ENCODE results near the gene STRIP2.
"Not testable (repeated sequence)": the region's sequence is repeated elsewhere in the genome, so short reads cannot be mapped to it uniquely, and the experiment has no call there.

STRIP2 gene

DNA sequence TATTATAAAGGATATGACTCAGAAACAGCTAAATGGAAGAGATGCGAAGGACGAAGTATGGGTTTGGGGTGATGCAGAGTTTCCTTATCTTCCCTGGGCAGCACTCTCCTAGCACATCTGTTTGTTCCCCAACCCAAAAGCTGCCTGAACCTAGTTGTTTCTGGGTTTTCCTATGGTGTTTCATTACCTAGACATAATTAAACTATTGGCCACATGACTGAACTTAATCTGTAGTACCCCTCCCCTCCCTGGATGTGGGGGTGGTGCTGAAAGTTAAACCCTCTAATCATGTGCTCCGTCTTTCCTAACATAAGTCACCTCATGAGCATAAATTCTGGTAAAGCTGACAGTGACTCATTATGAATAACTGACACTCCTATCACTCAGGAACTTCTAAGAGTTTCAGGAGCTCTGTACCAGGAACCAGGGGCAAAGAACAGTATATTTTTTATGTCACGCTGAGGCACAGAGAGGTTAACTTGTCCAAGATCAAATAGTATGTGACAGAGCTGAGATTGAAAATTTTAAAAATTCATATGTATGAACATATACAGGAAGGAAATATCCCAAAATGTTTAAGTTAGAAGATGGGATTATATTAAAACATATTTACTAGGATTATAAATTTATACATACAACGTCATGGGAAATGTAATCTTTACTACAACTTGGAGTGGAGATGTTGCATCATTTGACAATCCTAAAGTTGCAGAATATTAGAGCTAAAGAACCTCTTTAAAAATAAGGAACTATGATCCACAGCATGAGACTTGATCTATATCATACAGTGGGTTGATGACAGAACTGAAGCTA lies 4.8 kb downstream of the STRIP2 start:
- no peak overlapping the region for H2AFZ ChIP-seq (ENCODE audit: low read length, unreplicated experiment)
- H3K27me3 ChIP-seq (ENCODE audit: insufficient read depth, low read length): no peaks in the 10 kb centered on the region
- H3K36me3 ChIP-seq (ENCODE audit: insufficient read depth, low read length): peaks cover 14% of the 10 kb centered on the region
- peak overlapping the region; percentile 88 for H3K27ac ChIP-seq (ENCODE audit: low read depth, low read length)
- peaks cover 27% of the 10 kb centered on the region for H3K79me2 ChIP-seq (ENCODE audit: control insufficient read depth, insufficient read depth, low read length, unreplicated experiment)
- peaks cover 39% of the 10 kb centered on the region for H3K4me1 ChIP-seq (ENCODE audit: control insufficient read depth, insufficient read depth, low read length, unreplicated experiment)
- H3K4me3 ChIP-seq (ENCODE audit: low read depth, low read length): peak overlapping the region; percentile 34

DNA sequence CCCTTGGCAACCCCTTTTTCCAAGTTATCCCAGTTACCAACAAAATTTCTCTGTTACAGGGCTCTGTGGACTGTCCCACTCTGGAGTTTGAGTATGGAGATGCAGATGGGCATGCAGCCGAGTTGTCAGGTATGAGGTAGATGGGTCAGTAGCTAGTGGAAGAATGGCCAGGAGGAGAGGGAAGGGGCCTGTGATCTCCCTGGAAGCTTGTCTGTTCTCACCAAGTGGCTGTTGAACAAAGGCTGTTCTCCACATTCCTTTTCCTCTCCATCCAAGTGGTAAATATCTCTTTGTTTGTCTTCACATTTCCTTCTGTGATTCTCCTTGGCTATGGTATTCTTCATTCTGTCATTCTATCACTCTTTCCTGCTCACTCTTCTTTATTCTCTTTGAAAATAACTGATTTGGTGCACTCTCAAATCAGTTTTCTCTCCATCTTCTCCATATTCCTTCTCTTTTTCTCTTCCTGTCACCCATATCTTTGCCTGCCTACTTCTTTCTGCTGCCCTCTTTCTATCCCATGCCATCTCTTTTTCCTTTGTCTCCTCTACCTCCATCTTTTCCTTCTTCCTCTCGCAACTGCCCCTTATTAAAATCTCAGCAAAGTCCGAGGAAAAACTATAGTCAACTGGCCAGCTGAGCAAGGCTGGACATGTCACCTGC lies 5.9 kb downstream of the STRIP2 start:
- no peak overlapping the region for H3K4me3 ChIP-seq (ENCODE audit: low read depth, low read length)
- peak overlapping the region; percentile 88 for H3K27ac ChIP-seq (ENCODE audit: low read depth, low read length)
- peaks cover 39% of the 10 kb centered on the region for H3K4me1 ChIP-seq (ENCODE audit: control insufficient read depth, insufficient read depth, low read length, unreplicated experiment)
- no peak overlapping the region for H2AFZ ChIP-seq (ENCODE audit: low read length, unreplicated experiment)
- H3K36me3 ChIP-seq (ENCODE audit: insufficient read depth, low read length): peaks cover 22% of the 10 kb centered on the region
- peaks cover 21% of the 10 kb centered on the region for H3K79me2 ChIP-seq (ENCODE audit: control insufficient read depth, insufficient read depth, low read length, unreplicated experiment)
- H3K27me3 ChIP-seq (ENCODE audit: insufficient read depth, low read length): no peaks in the 10 kb centered on the region

DNA sequence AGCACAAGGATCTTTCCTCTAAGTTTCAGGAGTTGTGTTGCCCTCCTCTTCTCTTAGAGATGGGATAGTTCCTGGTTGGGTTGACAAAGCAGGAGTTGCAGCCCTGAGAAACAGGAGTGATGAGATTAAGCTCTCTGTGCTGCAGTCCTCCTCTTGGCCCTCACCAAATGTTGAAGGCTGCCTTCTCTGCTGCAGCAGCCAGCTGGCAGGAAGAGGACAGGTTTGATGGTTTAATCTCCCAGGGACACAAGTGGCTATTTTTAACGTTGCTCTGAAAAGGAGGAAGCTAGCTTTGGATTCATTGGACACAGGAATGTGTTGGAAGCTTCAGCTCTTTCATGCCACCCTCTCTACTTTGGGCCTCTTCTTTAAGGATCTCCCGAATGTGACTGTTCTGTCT lies 9.4 kb downstream of the STRIP2 start:
- no peak overlapping the region for H3K4me3 ChIP-seq (ENCODE audit: low read depth, low read length)
- peaks cover 11% of the 10 kb centered on the region for H3K79me2 ChIP-seq (ENCODE audit: control insufficient read depth, insufficient read depth, low read length, unreplicated experiment)
- no peak overlapping the region for H2AFZ ChIP-seq (ENCODE audit: low read length, unreplicated experiment)
- no peak overlapping the region for H3K27ac ChIP-seq (ENCODE audit: low read depth, low read length)
- peaks cover 14% of the 10 kb centered on the region for H3K4me1 ChIP-seq (ENCODE audit: control insufficient read depth, insufficient read depth, low read length, unreplicated experiment)
- peaks cover 46% of the 10 kb centered on the region for H3K36me3 ChIP-seq (ENCODE audit: insufficient read depth, low read length)
- no peaks in the 10 kb centered on the region for H3K27me3 ChIP-seq (ENCODE audit: insufficient read depth, low read length)

DNA sequence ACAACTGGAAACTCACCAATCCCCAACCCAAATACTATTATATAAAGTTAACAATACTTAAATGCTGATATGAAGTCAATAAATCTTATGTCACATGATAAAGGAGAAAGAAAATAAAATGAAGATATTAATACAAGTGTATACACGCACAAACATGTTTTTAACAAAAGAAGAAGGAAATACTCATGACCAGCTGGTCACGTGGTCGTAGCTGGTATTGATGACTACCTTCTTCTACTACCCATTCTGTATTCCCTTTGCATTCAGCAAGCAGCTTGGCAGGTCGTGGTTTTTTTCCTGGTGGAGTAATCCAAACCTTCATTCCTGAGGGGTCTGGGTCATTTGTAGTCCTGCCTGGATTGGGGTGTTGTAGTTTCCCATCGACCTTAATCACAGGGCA lies 10.5 kb downstream of the STRIP2 start:
- H3K27me3 ChIP-seq (ENCODE audit: insufficient read depth, low read length); H3K4me1 ChIP-seq (ENCODE audit: control insufficient read depth, insufficient read depth, low read length, unreplicated experiment); H3K79me2 ChIP-seq (ENCODE audit: control insufficient read depth, insufficient read depth, low read length, unreplicated experiment); H2AFZ ChIP-seq (ENCODE audit: low read length, unreplicated experiment); H3K4me3 ChIP-seq (ENCODE audit: low read depth, low read length); H3K27ac ChIP-seq (ENCODE audit: low read depth, low read length): not testable (repeated sequence)
- peaks cover 55% of the 10 kb centered on the region for H3K36me3 ChIP-seq (ENCODE audit: insufficient read depth, low read length)

DNA sequence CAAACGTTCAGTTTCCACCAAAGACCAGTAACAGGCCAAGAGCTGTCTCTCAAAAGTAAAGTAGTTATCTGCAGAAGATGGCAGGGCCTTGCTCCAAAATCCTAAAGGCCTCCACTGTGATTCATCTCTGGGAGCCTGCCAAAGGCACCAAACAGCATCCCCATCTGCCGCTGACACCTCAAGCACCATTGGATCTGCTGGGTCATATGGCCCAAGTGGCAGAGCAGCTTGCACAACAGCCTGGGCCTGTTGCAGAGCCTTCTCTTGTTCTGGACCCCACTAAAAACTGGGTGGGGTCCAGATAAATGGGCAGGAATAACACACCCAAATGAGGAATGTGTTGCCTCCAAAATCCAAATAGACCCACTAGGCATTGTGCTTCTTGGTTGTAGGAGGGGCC lies 12.7 kb downstream of the STRIP2 start:
- H3K27ac ChIP-seq (ENCODE audit: low read depth, low read length); H3K4me1 ChIP-seq (ENCODE audit: control insufficient read depth, insufficient read depth, low read length, unreplicated experiment); H3K27me3 ChIP-seq (ENCODE audit: insufficient read depth, low read length); H2AFZ ChIP-seq (ENCODE audit: low read length, unreplicated experiment); H3K79me2 ChIP-seq (ENCODE audit: control insufficient read depth, insufficient read depth, low read length, unreplicated experiment); H3K4me3 ChIP-seq (ENCODE audit: low read depth, low read length): not testable (repeated sequence)
- H3K36me3 ChIP-seq (ENCODE audit: insufficient read depth, low read length): peaks cover 50% of the 10 kb centered on the region

DNA sequence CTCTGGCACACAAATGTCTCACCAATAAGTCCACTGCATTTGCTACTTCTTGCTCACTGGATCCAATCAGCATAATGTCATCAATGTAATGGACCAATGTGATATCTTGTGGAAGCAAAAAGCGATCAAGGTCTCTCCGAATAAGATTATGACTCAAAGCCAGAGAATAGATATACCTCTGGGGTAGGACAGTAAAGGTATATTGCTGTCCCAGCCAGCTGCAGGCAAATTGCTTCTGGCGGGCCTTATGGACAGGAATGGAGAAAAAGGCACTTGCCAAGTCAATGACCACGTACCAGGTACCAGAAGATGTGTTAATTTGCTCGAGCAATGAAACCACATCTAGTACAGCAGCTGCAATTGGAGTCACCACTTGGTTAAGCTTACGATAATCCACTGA lies 13.2 kb downstream of the STRIP2 start:
- H3K27me3 ChIP-seq (ENCODE audit: insufficient read depth, low read length); H2AFZ ChIP-seq (ENCODE audit: low read length, unreplicated experiment); H3K4me1 ChIP-seq (ENCODE audit: control insufficient read depth, insufficient read depth, low read length, unreplicated experiment); H3K27ac ChIP-seq (ENCODE audit: low read depth, low read length); H3K4me3 ChIP-seq (ENCODE audit: low read depth, low read length); H3K79me2 ChIP-seq (ENCODE audit: control insufficient read depth, insufficient read depth, low read length, unreplicated experiment): not testable (repeated sequence)
- peaks cover 52% of the 10 kb centered on the region for H3K36me3 ChIP-seq (ENCODE audit: insufficient read depth, low read length)

DNA sequence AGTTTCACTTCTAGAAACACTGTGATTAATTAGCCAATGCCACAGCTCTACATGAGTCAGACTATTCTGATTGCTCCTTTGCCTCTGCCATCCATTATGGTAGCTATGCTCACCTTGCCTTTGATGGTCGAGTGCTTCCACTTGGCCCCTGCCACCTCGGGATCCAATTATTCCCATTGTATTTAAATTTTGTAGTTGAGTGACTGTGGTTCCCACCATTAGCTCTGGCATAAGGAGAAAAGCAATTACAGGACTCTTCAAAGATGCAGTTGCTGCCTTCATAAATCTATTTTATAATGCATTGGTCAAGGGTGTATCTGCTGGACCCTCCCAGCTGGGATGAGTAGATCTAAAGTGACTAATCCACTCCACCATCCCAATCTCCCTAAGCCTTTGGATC lies 14.4 kb downstream of the STRIP2 start:
- H3K4me3 ChIP-seq (ENCODE audit: low read depth, low read length); H2AFZ ChIP-seq (ENCODE audit: low read length, unreplicated experiment); H3K79me2 ChIP-seq (ENCODE audit: control insufficient read depth, insufficient read depth, low read length, unreplicated experiment); H3K27ac ChIP-seq (ENCODE audit: low read depth, low read length); H3K4me1 ChIP-seq (ENCODE audit: control insufficient read depth, insufficient read depth, low read length, unreplicated experiment); H3K27me3 ChIP-seq (ENCODE audit: insufficient read depth, low read length): not testable (repeated sequence)
- H3K36me3 ChIP-seq (ENCODE audit: insufficient read depth, low read length): peaks cover 50% of the 10 kb centered on the region

DNA sequence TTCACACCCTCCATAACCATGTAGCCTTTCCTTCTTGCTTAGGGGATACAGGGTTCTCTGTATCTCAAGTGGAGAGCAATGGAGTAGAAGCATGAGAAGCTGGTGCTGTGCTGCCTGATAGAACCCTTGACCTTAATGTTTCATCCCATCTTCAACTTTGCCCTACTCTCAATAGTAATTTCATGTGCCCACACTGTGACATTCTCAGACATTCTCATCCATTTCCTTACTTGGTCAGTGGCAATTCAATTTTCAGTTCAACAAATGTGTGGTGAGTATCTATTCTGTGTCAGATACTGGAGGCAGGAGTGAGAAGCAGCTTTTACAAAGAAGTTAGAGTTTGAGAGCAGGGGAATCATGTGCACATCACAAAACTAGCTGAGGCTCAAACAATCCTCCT lies 16.1 kb downstream of the STRIP2 start:
- H3K4me1 ChIP-seq (ENCODE audit: control insufficient read depth, insufficient read depth, low read length, unreplicated experiment): no peaks in the 10 kb centered on the region
- peaks cover 47% of the 10 kb centered on the region for H3K36me3 ChIP-seq (ENCODE audit: insufficient read depth, low read length)
- H3K79me2 ChIP-seq (ENCODE audit: control insufficient read depth, insufficient read depth, low read length, unreplicated experiment): no peaks in the 10 kb centered on the region
- H3K4me3 ChIP-seq (ENCODE audit: low read depth, low read length): no peak overlapping the region
- H3K27me3 ChIP-seq (ENCODE audit: insufficient read depth, low read length): no peaks in the 10 kb centered on the region
- no peak overlapping the region for H2AFZ ChIP-seq (ENCODE audit: low read length, unreplicated experiment)
- no peak overlapping the region for H3K27ac ChIP-seq (ENCODE audit: low read depth, low read length)

DNA sequence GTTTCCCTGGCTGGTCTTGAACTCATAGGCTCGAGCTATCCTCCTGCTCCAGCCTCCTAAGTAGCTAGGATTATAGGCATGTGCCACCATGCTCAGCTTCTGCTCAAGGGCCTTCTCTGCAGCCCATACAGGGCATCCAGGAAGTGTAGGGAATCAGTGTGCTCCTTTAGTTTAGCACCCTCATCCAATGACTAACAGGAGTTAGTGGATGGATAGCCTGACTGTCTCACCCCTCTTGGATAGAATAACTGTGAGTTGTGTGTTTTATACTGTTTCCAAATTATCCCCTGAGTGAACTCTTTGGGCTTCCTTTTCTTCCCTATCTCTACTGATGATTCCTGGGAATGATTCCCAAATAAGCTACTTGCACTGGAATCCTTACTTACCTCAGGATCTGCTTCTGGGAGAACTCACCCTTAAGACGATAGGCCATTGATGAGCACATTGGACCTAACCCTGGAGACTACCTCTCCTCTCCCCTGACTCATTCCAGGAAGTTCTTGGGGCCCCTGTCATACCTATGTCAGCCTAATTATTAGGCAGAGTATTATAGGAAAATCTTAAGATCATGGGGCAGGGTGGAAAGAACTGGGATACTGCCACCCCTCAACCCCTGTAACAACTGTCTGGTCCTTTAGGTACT lies 18.5 kb downstream of the STRIP2 start:
- Histone ChIP-seq H3K27ac (ENCODE audit: low read depth, low read length) (no peak overlapping the region), H3K4me3 (ENCODE audit: low read depth, low read length) (no peak overlapping the region), H3K36me3 (ENCODE audit: insufficient read depth, low read length) (peaks cover 45% of the 10 kb centered on the region), H3K4me1 (ENCODE audit: control insufficient read depth, insufficient read depth, low read length, unreplicated experiment) (no peaks in the 10 kb centered on the region), H2AFZ (ENCODE audit: low read length, unreplicated experiment) (no peak overlapping the region), H3K27me3 (ENCODE audit: insufficient read depth, low read length) (no peaks in the 10 kb centered on the region), H3K79me2 (ENCODE audit: control insufficient read depth, insufficient read depth, low read length, unreplicated experiment) (no peaks in the 10 kb centered on the region)

DNA sequence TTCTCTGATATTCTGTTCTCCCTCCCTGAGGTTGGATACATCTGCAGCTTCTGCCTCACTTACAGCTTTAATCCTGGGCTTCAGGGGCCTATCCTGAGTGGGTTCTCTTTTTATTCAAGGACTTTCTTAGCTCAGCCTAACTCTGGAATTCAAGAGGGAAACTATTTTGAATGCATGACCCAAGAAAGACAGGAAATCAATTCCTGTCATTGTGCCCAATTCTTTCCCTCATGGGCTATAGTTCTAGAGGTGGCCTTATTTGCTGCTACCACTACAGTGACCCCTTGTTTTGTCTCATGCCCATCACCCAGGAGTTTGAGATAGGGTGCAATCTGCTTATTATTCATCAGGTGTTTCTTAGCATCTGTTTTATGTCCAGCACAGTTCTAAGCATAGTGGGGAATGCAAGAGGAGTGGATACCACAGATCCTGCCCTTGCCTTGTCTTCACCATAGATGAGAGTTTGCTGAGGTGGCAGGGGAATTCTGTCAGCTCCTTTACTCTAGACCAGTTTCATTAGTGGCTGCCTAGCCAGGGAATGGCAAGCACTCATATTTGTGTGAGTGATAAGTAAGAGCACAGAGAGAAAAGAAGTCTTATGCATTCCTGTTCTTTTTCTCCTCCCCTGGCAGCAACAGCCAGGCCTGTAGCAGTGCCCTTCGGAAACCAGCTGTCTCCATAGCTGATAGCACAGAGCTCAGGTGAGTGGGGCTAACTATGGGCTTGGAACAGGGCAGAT lies 19.4 kb downstream of the STRIP2 start:
- Histone ChIP-seq H3K27ac (ENCODE audit: low read depth, low read length) (no peak overlapping the region), H2AFZ (ENCODE audit: low read length, unreplicated experiment) (no peak overlapping the region), H3K4me1 (ENCODE audit: control insufficient read depth, insufficient read depth, low read length, unreplicated experiment) (no peaks in the 10 kb centered on the region), H3K27me3 (ENCODE audit: insufficient read depth, low read length) (no peaks in the 10 kb centered on the region), H3K4me3 (ENCODE audit: low read depth, low read length) (no peak overlapping the region), H3K79me2 (ENCODE audit: control insufficient read depth, insufficient read depth, low read length, unreplicated experiment) (no peaks in the 10 kb centered on the region), H3K36me3 (ENCODE audit: insufficient read depth, low read length) (peaks cover 35% of the 10 kb centered on the region)
